ENCODE results near the gene TADA3.

The TADA3 gene, protein sequence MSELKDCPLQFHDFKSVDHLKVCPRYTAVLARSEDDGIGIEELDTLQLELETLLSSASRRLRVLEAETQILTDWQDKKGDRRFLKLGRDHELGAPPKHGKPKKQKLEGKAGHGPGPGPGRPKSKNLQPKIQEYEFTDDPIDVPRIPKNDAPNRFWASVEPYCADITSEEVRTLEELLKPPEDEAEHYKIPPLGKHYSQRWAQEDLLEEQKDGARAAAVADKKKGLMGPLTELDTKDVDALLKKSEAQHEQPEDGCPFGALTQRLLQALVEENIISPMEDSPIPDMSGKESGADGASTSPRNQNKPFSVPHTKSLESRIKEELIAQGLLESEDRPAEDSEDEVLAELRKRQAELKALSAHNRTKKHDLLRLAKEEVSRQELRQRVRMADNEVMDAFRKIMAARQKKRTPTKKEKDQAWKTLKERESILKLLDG

DNA sequence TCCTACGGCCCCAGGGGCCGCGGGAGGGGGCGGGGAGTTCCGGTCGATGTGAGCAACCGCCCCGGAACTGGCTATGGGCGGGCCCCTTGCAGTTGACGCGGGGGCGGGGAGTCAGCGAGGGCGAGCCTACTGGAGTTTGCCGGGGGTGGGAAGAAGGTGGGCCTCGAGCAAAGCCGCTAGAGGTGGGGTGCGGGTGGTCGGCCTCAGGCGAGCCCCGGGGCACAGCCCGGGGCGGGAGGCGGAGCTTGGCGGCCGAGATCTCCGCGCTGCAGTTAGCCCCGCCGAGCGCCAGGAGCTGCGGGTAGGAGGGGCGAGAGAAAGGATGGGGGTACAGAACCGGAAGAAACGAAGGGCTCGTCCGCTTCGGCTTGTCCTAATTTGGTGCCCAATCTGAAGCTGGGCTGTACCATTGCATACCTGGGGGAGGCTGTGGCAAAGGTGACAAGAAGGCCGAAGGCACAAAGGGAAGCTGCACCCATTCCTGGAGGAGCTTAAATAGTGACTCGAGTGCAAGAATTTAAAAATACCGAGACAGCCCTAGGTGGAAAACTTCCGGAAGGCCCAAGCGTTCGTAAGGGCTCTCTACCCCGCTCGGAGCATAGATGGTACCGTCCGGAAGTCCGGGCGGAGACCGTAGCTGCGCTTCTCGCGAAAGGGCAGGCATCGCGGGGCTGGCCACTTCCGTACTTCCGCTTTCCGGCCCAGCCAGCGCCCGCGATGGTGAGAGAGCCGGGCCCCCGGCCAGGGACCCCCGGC, at the start of gene TADA3, which contains the start of gene ARPC4:
TSS of gene TADA3 (minus strand) at position 69 of the 756 bp plus-strand sequence. CDS start 1,007 bp downstream, outside the sequence.
TSS of gene ARPC4 (plus strand) at position 678 of the 756 bp plus-strand sequence. CDS start at position 718, 40 bp downstream.
- peak; percentile 85 for DNase-seq

DNA sequence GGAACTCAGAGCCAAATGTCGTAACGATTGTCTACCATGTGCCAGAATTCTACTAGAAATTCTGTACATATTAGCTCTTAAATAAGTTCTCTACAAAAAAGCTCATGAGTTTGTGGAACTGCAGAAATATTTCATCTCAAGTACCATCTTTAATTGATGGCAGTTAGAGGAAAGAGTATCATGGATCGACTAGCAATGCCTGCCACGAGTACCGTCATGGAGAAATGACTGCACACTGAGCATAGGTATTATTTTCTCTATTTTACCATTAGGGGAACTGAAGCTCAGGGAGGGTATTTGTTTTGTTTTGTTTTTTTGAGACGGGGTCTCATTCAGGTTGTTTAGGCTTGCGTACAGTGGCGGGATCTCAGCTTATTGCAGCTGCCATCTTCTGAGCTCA, 48.7 kb upstream of the TADA3 start:
- DNase-seq: no peak

DNA sequence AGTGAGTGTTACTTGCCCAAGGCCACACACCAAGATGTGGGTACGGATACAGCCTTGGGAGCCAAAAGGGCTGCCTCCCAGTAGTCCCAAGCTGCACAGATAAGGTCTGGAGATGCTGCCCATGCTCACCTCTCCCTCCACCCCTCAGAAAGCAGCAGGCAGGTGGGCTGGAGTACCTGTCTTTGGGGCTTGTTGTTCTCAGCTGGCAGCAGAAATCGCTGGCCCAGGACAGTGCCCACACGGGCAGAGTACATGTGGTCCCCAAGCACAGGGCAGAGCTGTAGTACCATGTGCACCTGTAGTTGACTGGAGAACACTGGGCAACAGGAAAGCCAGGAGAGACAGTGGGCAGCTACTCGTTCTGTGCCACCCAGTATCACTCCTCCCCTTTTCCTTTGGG, 46.6 kb upstream of the TADA3 start:
- no peak for DNase-seq

DNA sequence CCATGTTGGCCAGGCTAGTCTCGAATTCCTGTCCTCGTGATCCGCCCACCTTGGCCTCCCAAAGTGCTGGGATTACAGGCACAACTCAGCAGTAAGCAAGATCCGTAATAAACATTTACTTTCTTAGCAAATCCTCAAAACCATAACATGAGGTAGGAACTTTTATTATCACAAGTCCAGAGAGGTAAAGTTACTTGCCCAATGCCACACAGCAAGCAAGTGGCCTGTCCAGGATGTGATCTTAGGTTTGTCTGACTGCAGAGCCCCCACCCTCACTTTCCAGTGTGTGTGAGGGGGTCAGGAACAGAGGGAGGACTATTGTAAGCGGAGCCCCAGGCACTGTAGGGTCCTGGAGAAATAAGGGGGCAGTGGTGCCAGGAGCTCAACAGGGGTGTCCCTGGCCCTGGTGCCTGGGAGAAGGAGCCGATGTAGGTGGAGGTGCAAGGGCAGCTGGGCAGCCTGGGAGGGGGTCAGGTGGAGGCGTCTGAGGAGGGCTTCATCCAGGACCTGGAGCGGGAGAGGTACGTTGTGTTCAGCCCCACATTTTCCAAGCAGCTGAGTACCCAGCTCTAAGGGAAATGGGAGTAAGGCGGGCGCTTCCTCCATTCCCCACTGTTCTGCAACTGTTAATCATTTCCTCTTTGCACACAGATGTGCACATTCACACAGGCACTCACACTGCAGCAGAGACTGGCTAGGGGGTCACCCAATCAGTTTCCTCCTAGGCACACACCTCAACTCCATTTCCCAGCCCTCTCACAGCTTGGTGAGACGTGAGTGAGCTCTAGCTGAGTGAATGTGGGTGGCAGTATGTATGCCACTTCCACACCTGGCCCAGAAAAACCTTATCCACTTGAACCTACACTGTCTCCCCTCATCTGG, 45.7 kb upstream of the TADA3 start:
- no peak for DNase-seq

DNA sequence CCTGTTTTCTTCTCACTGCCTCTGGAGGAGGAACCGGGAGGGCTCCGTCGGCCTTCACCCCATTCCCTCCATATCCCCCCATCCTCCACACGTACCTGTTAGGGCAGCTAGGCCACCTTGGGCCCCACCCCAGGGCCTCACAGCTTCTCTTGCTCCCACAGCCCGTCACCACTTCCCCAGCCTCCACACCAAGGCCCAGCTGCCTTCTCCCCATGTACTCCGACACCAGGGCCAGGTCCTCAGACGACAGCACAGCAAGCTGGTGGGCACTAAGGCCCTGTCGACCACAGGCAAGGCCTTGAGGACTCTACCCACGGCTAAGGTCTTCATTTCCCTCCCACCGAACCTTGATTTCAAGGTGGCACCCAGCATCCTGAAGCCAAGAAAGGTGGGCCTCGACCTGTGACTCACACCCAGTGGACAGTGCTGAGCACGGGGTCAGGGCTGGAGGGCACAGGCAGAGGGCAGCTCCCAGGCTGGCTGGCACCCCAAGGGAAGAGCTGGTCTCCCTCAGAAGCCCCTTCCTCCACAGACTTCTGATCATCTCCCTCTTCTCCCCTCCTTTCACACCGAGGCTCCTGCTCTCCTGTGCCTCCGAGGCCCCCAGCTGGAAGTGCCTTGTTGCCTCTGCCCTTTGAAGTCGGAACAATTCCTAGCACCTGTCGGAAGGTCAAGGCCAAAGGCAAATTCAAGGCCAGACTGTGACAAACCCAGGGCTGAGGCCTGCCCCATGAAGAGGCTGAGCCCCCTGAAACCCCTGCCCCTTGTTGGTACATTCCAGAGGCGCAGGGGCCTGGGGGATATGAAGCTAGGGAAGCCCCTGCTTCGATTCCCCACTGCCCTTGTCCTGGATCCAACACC, 42.5 kb upstream of the TADA3 start:
- DNase-seq: no peak

DNA sequence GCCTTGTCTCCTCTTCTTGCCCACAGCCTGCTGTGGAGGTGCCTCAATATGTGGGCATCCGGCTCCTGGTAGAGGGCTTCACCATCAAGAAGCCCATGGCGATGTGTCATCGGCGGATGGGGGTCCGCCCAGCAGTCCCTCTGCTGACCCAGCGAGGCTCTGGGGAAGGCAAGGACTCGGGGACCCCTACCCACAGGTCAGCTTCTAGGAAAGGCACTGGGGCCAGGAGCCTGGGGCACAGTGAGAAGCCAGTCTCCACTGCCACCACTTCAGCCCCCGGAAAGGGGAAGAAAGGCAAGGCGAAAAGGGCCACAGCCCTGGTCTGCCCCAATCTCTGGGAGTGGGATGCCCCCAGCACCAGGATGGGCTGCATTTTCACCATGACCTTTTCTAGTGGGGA, 40.8 kb upstream of the TADA3 start:
- DNase-seq: no peak

DNA sequence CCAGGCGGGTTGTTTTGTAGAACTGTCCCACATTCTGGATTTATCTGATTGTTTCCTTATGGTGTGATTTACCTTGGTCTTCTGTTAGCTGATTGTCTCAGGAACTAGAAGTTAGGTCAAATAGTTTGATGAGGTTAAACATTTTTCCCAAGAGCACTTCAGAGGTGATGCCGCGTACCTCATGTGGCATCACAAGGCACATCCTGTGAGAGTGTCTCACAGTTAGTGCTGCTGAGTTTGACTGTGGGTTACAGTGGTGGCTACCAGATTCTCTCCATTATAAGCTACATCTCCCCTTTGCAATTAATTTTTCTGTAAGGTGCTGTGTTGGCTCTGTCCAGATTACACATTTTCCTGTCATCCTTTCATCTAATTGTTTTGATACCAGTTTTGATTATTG, 39.0 kb upstream of the TADA3 start:
- DNase-seq: no peak

DNA sequence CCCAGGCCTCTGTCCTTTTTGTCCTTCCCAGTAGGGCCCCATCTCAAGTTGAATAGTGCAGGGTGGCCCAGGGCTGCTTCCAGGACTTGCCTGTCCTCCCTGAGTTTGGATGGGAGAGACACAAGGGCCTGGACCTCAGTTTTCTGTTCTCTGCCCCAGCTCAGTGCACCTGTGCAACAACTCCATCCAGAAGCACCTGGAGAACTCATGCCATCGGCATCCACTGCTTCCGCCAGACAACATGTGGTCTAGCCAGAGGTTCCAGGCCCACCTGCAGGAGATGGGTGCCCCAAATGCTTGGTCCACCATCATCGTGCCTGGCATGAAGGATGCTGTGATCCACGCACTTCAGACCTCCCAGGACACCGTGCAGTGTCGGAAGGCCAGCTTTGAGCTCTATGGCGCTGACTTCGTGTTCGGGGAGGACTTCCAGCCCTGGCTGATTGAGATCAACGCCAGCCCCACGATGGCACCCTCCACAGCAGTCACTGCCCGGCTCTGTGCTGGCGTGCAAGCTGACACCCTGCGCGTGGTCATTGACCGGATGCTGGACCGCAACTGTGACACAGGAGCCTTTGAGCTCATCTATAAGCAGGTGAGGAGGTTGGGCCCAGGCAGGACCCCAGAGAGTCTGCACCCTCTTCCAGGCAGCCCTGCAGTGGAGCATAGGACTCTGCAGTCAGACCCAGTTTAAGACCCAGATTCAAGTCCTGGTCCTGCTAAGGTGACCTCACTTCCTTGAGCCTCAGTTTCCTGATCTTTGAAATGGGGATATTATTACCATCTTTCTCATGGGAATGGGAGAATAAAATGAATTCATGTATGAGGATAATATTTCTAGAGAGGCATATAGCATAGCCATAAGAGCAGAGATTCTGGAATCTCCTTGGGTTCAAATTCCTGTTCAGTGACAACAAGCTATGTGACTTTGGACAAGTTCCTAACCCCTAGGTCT, 36.8 kb upstream of the TADA3 start:
- DNase-seq: no peak

DNA sequence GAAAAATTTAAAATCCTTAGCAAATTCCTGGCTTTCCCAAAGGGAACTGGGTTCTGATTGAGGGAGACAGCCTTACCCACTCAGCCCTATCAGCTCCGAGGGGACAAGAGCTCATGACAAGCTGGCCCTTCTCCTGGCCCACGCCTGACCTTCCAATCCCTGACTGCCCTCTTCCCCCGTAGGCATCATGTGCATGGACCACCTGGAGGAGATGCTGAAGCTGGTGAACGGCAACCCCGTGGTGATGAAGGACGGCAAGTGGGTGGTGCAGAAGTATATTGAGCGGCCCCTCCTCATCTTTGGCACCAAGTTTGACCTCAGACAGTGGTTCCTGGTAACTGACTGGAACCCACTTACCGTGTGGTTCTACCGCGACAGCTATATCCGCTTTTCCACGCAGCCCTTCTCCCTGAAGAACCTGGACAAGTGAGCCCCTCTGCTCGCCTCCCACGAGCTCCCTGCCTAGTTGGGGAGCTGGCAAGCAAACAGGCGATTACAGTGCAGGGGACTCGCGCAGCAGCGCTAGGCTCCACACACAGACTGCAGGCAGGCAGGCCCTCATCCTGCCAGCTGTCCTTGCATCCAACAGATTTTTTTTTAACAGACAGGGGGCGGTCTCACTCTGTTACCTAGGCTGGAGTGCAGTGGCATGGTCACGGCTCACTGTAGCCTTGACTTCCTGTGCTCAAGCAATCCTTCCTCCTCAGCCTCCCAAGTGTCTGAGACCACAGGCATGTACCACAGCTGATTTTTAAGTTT, 34.7 kb upstream of the TADA3 start:
- DNase-seq: no peak

DNA sequence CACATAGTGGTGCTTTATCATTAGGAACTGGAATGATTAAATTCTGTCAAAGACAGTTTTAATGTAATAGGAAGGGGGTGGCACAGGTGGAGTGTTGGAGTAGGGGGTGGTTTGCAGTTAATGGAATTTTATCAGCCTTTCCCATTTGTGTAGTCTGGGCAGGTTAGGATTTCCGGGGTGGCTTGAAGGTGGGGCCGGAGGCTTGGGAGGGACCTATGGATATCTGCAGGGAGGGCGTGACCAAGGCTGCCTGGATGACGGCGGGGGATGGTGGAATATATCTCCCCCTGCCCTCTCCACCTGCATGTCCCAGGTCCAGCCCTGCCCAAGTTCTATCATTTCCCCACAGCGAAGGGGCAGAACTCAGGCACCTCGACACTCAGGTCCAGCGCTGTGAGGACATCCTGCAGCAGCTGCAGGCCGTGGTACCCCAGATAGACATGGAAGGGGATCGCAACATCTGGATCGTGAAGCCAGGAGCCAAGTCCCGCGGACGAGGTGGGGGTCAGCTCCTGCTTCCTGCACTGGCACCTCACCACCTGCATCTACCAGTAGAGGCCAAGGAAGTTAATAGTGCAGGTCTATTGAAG, 33.3 kb upstream of the TADA3 start:
- no peak for DNase-seq

DNA sequence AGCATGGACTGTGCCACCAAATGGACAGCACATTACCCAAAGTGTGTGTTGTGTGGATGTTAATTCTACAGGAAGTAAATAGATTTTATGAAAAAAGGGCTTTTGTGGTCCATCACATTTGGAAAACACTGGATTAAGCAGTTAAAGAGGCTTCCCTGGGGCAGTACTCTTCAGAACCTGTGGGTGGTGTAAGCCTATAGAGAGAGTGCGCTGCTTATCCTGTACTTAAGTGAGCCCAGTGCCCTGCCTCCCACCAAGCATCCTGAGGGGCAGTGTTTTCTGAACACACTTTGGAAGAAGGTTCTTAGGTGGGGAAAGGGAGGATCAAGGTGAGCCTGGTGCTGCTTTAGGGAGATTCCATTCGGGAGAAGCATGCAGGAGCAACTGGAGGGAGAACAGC, 28.7 kb upstream of the TADA3 start:
- DNase-seq: no peak

DNA sequence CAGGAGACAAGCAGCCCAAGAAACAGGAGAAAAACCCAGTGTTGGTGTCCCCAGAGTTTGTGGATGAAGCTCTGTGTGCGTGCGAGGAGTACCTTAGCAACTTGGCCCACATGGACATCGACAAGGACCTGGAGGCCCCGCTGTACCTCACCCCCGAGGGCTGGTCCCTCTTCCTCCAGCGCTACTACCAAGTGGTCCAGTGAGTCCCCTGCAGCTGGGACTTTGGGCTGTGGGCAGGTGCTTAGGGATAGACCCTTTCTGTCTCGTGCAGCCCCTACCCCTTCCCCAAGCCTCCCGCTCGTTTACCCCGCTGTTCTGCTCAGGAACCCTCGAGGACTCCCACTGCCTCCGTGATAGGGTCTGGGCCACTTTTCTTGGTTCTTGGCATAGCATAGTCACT, 28.3 kb upstream of the TADA3 start:
- no peak for DNase-seq

DNA sequence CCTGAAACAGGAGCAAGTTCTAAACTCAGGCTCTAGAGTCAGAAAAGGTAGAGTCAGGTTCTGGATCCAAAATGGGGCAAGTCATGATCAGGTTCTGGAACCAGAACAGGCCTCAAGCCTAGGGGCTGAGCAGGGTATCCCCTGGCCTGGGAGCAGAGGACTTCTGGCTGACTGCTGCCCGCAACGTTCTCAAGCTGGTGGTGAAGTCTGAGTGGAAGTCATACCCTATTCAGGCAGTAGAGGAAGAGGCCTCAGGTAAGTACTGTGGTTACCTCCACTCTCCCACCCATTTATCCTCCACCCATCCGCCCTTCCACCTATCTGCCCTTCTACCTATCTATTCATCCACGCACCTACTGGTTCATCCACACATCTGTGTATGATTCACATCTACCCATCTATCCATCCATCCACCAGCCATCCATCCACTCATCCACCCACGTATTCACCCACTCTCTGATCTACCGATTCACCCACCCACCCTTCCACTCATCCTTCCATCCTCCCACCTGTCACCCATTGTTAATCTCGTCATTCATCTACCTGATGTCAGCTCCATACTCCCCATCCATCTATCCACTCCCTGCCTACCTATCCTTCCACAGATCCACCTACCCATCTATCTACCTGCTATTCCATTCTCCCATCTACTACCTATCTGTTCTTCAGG, 26.5 kb upstream of the TADA3 start:
- no peak for DNase-seq

DNA sequence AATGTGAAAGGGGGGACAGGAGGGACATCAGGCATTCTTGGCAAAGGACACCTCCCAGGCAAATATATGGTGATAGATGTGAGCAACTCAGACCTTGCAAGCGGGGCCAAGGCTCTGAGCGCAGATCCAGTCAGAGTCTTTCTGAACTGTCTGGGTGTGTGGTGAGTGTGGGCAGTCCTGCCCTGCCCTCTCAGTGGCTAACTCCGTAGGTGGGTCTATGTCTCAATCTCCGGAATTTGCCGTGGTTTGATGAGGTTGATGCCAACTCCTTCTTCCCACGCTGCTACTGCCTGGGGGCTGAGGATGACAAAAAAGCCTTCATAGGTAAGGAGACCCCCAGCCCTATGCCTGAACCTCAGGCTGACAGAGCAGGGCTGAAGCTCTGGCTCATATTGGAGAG, 25.2 kb upstream of the TADA3 start:
- DNase-seq: no peak

DNA sequence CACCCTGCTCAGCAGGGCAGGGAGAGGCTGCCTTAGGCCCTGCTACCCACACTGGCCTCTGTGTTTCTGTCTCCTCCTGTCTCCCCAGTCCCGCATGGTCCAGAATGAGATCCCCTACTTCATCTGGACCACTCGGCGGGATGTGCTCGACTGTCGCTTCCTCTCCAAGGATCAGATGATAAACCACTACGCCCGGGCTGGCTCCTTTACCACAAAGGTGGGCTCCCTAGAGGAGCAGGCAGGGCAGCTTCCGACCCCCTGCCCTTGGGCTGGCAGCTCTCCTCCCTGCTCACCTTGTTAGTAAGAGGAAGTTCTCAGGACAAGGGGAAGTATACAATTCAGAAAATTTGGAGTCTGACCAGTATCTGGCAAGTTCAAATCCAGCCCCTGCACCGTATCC, 23.7 kb upstream of the TADA3 start:
- no peak for DNase-seq

DNA sequence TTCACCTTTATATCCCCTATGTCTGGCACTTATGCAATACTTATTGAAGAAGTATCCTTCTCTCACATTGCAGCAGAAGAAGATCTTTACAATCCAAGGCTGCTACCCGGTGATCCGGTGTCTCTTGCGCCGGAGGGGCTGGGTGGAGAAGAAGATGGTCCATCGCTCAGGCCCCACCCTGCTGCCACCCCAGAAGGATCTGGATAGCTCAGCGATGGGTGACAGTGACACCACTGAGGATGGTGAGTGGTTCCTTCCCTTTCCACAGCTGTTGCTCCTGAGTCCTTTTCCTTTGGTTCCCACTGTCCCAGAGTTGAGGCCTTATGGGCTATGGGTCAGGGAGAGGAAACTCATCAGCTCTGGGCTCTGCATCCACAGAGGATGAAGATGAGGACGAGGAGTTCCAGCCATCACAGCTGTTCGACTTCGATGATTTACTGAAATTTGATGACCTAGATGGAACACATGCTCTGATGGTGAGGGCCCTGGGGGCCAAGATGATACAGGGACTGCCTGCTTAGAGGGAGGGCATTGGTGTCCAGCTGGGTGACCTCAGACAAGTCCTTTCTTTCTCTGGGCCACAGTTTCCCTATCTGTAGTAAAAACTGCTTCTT, 20.7 kb upstream of the TADA3 start:
- DNase-seq: no peak

DNA sequence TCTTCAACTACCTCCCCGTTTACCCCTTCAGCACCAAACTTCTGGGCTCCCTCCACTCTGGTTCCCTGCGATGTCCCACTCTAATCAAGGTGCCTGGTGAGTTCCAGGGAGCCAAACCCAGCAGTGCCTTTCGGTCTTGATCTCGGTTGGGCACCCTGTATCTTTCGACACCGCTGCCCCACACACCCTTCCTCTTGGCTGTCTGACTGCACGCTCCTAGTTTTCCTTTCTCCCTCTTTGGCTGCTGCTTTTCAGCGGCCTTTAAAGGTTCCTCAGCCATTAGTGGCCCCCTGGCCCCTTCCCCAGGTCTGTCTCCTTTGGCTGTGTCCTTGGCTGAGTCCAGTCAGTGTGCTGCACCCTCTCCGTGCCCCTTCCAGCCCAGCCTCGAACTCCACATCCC, 18.6 kb upstream of the TADA3 start:
- no peak for DNase-seq

DNA sequence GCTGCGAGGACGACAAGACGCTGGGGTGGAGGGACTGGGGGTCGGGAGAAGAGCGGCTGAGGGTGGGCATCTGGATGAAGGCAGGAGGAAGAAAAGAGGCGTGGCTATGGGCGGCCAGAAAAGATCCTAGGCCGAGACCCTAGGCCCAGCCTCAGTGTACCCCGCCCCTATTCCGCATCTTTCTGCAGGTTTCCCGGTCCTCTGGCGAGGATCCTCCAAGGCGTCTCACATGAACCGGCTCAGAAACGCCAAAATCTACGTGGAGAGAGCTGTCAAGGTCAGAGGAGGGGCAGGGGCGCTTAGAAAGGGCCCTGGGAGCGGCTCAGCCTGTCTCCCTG, 18.1 kb upstream of the TADA3 start:
- no peak for DNase-seq

All from NCI-H446 treated with DMSO at 0.1 percent for 48 hours (cell line).